Activated naive CD8-positive, alpha-beta T cell treated with anti-CD3 and anti-CD28 coated beads, Interleukin-2, amount 50 U/mL, for 24 hours (primary cell): ENCODE results near the gene WDR53.
"Not testable (repeated sequence)": the region's sequence is repeated elsewhere in the genome, so short reads cannot be mapped to it uniquely, and the experiment has no call there.

Experiments
- ATAC-seq: fragments of 150-1000 bp; cut with Tn5 transposase; one replicate; pipeline ENCODE4 v1.10.0; 2021
- DNase-seq: peaks from one replicate; pipeline ENCODE4 v3.0.0; 2021
- H3K27ac Mint-ChIP-seq: one replicate; pipeline ENCODE4 v1.8.0; 2021; ENCODE audit warnings: mild to moderate bottlenecking, mixed read lengths
- H3K27me3 Mint-ChIP-seq: one replicate; pipeline ENCODE4 v1.8.0; 2021; ENCODE audit warnings: mixed read lengths
- H3K36me3 Mint-ChIP-seq: one replicate; pipeline ENCODE4 v1.8.0; 2021; ENCODE audit warnings: low read depth, mixed read lengths
- H3K4me1 Mint-ChIP-seq: one replicate; pipeline ENCODE4 v1.8.0; 2021; ENCODE audit warnings: mixed read lengths
- H3K4me3 Mint-ChIP-seq: one replicate; pipeline ENCODE4 v1.8.0; 2021; ENCODE audit warnings: mild to moderate bottlenecking, moderate library complexity, mixed read lengths
- H3K9me3 Mint-ChIP-seq: one replicate; pipeline ENCODE4 v1.8.0; 2021; ENCODE audit warnings: mixed read lengths

The WDR53 gene

DNA sequence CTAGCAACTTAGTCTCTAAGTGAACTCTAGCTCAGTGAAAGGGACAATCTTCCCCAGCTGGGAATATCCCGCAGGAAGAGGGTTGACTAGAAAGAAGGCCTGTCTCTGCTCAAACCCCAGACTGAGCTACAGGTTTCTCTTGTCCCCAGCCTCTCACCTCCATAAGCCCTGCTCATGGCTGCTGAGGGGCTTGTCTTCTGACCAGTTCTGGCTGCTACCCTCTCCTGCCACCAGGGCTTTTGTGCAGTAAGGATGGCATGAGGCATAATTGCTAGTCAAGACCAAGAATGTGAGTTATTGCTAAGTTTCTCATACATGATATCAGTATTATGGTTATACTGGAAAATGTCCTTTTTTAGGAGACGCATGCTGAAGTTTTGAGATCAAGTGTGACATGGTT is 21.3 kb downstream of the WDR53 start:
- DNase-seq = no peak
- Mint-ChIP-seq H3K27ac (no peak overlapping the region), H3K27me3 (peaks cover 4% of the 10 kb centered on the region), H3K36me3 (peaks cover 5% of the 10 kb centered on the region), H3K9me3 (peaks cover 15% of the 10 kb centered on the region), H3K4me3 (no peak overlapping the region), H3K4me1 (no peaks in the 10 kb centered on the region)
- no peak for ATAC-seq

DNA sequence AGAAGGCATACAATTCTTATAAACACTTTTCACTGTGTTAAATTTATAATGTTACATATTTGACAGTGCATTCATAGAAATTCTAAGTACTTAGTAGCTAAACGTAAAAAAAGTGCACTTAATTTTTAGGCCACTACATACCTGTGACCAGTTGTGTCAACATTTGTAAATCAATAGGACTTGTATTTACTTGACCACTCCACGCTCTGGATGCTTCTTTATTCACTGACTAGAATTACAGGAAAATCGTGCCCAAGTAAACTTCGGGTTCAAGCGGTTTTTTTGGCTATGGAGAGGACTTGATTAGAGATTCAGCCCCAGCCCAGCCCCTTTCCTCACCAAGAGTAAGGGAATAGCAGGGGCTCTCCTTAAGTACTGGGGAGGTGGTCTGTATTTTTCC is 21.8 kb downstream of the WDR53 start:
- H3K9me3 Mint-ChIP-seq = peaks cover 15% of the 10 kb centered on the region
- peaks cover 4% of the 10 kb centered on the region for H3K27me3 Mint-ChIP-seq
- no peak overlapping the region for H3K27ac Mint-ChIP-seq
- ATAC-seq (no peak), DNase-seq (no peak)
- H3K4me1 Mint-ChIP-seq = no peaks in the 10 kb centered on the region
- peaks cover 5% of the 10 kb centered on the region for H3K36me3 Mint-ChIP-seq
- no peak overlapping the region for H3K4me3 Mint-ChIP-seq

DNA sequence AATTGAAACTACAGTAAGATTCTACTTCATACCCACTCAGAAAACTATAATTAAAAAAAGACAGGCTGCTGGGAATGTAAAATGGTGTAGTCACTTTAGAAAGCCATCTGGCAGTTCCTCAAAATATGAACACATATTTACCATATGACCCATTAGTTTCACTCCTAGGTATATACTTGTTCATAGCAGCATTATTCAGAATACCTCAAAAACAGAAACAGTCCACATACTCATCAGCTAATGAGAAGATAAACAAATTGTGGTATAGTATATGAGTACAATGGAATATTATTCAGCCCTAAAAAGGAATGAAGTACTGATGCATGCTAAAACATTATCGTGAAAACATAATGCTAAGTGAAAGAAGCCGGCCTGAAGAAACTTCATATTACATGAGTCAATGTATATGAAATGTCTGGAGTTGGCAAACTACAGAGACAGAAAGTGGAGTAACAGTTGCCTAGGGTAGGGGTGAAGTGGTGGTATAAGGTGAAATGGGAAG is 23.8 kb downstream of the WDR53 start:
- Mint-ChIP-seq H3K36me3 (peaks cover 2% of the 10 kb centered on the region), H3K27me3 (peaks cover 4% of the 10 kb centered on the region), H3K4me3 (no peak overlapping the region), H3K27ac (no peak overlapping the region), H3K9me3 (peaks cover 5% of the 10 kb centered on the region), H3K4me1 (no peaks in the 10 kb centered on the region)
- ATAC-seq = no peak
- no peak for DNase-seq

DNA sequence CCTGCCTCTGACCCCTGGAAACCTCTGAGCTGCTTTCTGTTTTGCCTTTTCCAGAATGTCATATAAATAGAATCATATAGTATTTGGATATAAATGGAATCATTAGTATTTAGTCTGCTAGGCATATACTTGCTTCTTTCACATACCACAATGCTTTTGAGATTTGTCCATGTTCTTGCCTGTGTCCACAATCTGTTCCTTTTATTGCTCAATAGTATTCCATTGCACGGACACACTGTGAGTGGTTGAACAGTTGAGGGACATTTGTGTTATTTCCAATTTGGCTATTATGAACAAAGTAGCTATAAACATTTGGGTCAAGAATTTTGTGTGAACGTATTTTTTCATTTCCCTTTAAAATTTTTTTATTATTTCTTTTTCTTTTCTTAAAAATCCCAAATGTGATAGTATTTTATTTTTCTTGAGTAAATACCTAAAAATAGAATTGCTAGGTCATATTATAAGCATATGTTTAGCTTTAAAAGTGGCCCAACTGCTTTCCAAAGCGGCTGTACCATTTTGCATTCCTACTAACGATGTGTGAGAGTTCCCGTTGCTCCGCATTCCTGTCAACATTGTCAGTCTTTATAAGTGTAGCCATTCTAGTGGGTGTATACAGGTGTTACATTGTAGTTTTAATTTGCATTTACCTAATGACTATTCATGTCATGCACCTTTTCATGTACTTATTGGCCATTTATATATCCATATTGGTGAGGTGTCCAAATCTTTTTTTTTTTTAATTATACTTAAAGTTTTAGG is 26.5 kb downstream of the WDR53 start:
- no peaks in the 10 kb centered on the region for H3K36me3 Mint-ChIP-seq
- no peaks in the 10 kb centered on the region for H3K4me1 Mint-ChIP-seq
- peaks cover 8% of the 10 kb centered on the region for H3K27me3 Mint-ChIP-seq
- H3K4me3 Mint-ChIP-seq = no peak overlapping the region
- H3K9me3 Mint-ChIP-seq = no peaks in the 10 kb centered on the region
- H3K27ac Mint-ChIP-seq = no peak overlapping the region
- no peak for ATAC-seq
- no peak for DNase-seq

DNA sequence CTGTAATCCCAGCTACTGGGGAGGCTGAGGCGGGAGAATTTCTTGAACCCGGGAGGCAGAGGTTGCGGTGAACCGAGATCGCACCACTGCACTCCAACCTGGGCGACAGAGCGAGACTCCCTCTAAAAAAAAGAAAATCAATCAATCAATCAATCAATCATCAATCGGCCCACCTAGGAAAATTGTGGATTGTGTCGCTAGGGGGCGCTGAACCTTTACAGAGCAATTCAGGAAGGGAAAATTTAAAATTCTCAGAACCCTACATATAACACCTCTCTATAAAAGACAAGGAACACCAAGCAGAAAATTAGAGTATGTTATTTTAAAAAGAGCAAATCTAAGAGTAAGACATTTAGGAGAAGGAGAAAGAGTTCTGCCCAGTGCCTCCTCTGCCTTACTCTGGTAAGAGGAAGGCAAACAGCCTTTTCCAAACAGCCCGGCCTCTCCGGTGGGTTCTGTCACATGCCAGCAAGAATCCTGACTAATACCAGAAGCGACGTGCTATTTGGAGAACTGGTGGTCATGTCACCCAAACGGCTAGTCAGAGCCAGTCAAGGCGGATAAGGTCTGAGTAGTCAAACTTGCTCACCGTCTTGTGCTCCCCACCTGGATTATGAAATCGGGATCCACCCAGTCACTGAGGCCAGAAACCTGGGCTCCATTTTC is 30.9 kb downstream of the WDR53 start:
- ATAC-seq = no peak
- Mint-ChIP-seq H3K4me3 (no peak overlapping the region), H3K9me3 (no peaks in the 10 kb centered on the region), H3K27me3 (peaks cover 8% of the 10 kb centered on the region), H3K4me1 (no peaks in the 10 kb centered on the region), H3K36me3 (no peaks in the 10 kb centered on the region), H3K27ac (no peak overlapping the region)
- peak; percentile 67 for DNase-seq

DNA sequence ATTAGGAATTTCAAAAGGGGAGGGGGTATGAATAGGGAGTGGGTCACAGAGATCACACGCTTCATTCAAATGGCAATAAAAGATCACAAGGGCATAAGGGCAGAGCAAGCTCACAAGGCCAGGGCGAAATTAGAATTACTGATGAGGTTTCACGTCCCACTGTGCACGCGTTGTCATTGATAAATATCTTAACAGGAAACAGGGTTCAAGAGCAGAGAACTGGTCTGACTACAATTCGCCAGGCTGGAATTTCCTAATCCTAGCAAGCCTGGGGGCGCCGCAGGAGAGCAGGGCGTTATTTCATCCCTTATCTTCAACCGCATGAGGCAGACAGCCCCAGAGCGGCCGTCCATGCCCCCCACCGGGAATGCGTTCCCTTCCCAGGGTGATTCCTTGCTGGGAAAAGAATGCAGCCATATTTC is 35.1 kb downstream of the WDR53 start:
- Mint-ChIP-seq H3K27me3 (peaks cover 16% of the 10 kb centered on the region), H3K9me3 (no peaks in the 10 kb centered on the region), H3K4me3 (no peak overlapping the region), H3K36me3 (peaks cover 3% of the 10 kb centered on the region), H3K27ac (no peak overlapping the region), H3K4me1 (peaks cover 2% of the 10 kb centered on the region)
- ATAC-seq = no peak
- DNase-seq = no peak

DNA sequence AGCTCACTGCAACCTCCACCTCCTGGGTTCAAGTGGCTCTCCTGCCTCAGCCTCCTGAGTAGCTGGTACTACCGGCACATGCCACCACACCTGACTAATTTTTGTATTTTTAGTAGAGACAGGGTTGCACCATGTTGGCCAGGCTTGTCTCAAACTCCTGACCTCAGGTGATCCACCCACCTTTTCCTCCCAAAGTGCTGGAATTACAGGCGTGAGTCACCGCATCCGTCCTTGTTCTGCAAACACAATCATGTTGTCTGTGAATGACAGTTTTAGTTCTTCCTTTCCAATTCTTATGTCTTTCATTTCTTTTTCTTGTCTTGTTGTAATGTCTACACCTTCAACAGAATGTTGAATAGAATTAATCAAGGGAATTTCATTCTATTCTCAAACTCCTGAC is 36.9 kb downstream of the WDR53 start:
- ATAC-seq = no peak
- no peak for DNase-seq
- Mint-ChIP-seq H3K9me3 (no peaks in the 10 kb centered on the region), H3K27ac (no peak overlapping the region), H3K27me3 (peaks cover 14% of the 10 kb centered on the region), H3K4me1 (peaks cover 10% of the 10 kb centered on the region), H3K4me3 (no peak overlapping the region), H3K36me3 (peaks cover 3% of the 10 kb centered on the region)

DNA sequence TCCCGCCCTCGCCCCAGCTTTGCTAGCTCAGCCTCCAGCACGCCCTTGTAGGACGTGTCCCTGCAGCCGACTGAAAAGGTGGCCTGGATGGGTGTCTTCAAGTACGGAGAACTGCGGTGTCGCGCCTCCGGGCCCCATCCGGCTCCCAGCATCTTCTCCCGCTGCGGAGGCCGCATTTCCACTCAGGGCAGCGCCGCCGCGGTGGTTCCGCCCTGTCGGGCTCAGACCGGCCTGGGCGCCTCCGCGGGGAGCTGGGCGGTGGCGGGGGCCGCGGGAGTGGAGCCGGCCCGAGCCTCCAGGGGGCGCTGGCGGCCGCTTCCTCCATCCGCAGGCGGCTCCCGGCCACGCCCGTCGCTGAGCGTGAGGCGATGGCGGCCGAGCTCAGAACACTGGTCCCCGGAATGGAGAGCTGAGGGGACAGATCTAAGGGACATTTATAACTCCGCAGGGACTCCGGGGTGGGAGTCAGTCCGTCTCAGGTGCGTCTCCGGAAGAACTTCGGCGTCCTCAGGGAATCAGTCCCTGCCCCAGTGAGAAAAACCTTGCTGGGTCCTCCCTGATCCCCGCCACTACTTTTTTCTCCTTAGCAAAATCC is 39.6 kb downstream of the WDR53 start:
- Mint-ChIP-seq H3K36me3 (peaks cover 3% of the 10 kb centered on the region), H3K4me1 (peaks cover 10% of the 10 kb centered on the region), H3K9me3 (no peaks in the 10 kb centered on the region), H3K27me3 (peaks cover 13% of the 10 kb centered on the region), H3K4me3 (peak overlapping the region; percentile 67), H3K27ac (no peak overlapping the region)
- peak; percentile 98 for ATAC-seq
- DNase-seq = peak; percentile 93

DNA sequence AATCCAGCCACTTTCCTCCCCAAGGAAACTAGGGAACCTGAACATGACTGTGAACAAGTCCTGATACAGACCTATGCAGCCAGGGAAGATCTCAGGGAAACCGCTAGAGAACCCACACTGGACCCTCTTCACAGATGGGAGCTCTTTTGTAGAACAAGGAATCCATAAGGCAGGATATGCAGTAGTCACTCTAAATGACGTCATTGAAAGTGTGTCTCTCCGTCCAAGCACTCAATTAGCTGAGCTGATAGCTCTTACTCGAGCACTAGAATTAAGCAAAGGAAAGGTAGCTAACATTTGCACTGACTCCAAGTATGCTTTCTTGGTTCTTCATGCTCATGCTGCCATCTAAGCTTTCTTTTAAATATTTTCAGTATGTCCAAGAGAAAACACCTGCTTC is 43.2 kb downstream of the WDR53 start:
- Mint-ChIP-seq H3K36me3 (peaks cover 12% of the 10 kb centered on the region), H3K27me3 (peaks cover 3% of the 10 kb centered on the region), H3K4me3 (no peak overlapping the region), H3K9me3 (peaks cover 19% of the 10 kb centered on the region), H3K27ac (no peak overlapping the region), H3K4me1 (peaks cover 10% of the 10 kb centered on the region)
- DNase-seq (no peak), ATAC-seq (no peak)

DNA sequence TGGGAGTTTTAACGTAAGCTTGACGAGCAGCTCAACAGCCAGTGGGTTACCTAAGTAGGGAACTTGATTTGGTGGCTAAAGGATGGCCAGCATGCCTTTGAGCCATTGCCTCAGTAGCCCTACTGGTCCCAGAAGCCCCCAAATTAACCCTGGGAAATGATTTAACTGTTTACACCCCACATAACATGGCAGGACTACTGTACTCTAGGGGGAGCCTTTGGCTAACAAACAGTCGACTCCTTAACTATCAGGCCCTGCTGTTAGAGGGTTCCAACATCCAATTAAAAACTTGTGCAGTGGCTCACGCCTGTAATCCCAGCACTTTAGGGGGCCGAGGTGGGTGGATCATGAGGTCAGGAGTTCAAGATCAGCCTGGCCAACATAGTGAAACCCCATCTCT is 43.8 kb downstream of the WDR53 start:
- ATAC-seq (no peak), DNase-seq (no peak)
- Mint-ChIP-seq H3K27ac (no peak overlapping the region), H3K36me3 (peaks cover 12% of the 10 kb centered on the region), H3K27me3 (peaks cover 3% of the 10 kb centered on the region), H3K4me1 (peaks cover 10% of the 10 kb centered on the region), H3K4me3 (no peak overlapping the region), H3K9me3 (peaks cover 26% of the 10 kb centered on the region)

DNA sequence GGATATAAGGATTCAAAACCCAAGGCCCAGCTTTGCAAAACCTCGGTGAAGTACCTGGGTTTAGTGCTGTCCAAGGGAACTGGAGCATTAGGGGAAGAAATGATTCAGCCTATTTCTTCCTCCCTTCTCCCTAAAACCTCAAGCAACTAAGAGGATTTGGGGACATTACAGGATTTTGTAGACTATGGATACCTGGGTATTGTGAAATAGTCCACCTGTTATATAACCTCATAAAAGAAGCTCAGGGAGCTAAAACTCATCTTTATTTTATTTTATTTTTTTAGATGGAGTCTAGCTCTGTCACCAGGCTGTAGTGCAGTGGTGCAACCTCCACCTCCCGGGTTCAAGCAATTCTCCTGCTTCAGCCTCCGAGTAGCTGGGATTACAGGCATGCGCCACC is 44.5 kb downstream of the WDR53 start:
- no peak overlapping the region for H3K4me3 Mint-ChIP-seq
- peaks cover 32% of the 10 kb centered on the region for H3K9me3 Mint-ChIP-seq
- peaks cover 10% of the 10 kb centered on the region for H3K4me1 Mint-ChIP-seq
- H3K36me3 Mint-ChIP-seq = peaks cover 15% of the 10 kb centered on the region
- peaks cover 3% of the 10 kb centered on the region for H3K27me3 Mint-ChIP-seq
- no peak for DNase-seq
- ATAC-seq = no peak
- no peak overlapping the region for H3K27ac Mint-ChIP-seq

DNA sequence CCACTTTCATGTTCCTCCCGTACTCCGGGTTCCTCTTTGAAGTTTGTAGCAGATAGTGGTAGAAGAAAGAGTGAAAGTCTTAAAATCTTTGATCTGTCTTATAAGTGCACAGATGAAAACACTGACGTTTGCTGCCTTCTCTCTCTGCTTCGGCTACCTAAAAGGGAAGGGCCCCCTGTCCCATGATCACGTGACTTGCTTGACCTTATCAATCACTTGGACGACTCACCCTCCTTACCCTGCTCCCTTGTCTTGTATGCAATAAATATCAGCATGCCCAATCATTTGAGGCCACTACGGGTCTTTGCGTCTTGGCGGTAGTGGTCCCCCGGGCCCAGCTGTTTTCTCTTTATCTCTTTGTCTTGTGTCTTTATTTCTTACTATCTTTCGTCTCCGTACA is 47.1 kb downstream of the WDR53 start:
- not testable (repeated sequence) for H3K4me1 Mint-ChIP-seq, DNase-seq, H3K27ac Mint-ChIP-seq, ATAC-seq, H3K4me3 Mint-ChIP-seq, H3K27me3 Mint-ChIP-seq
- Mint-ChIP-seq H3K9me3 (peaks cover 41% of the 10 kb centered on the region), H3K36me3 (peaks cover 17% of the 10 kb centered on the region)

DNA sequence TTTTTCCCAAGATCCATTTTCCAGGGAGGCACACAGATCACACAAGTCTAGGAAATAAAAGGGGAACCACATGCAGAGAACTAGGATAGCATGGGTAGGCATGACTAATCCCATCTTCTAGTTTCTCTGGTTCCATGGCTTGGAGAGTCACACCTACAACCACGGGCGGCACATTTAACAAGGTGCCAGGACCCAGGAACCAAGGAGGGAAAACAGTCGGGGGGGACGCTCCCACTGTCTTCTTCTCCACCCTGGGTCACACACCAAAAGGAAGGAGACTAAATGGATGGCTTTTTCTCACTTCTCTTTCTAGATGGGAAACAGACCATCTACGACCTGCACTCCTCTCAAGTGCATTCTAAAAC is 48.7 kb downstream of the WDR53 start:
- no peak for ATAC-seq
- Mint-ChIP-seq H3K27me3 (no peaks in the 10 kb centered on the region), H3K36me3 (peaks cover 17% of the 10 kb centered on the region), H3K4me1 (no peaks in the 10 kb centered on the region), H3K27ac (no peak overlapping the region), H3K4me3 (no peak overlapping the region), H3K9me3 (peaks cover 50% of the 10 kb centered on the region)
- DNase-seq = peak; percentile 55

DNA sequence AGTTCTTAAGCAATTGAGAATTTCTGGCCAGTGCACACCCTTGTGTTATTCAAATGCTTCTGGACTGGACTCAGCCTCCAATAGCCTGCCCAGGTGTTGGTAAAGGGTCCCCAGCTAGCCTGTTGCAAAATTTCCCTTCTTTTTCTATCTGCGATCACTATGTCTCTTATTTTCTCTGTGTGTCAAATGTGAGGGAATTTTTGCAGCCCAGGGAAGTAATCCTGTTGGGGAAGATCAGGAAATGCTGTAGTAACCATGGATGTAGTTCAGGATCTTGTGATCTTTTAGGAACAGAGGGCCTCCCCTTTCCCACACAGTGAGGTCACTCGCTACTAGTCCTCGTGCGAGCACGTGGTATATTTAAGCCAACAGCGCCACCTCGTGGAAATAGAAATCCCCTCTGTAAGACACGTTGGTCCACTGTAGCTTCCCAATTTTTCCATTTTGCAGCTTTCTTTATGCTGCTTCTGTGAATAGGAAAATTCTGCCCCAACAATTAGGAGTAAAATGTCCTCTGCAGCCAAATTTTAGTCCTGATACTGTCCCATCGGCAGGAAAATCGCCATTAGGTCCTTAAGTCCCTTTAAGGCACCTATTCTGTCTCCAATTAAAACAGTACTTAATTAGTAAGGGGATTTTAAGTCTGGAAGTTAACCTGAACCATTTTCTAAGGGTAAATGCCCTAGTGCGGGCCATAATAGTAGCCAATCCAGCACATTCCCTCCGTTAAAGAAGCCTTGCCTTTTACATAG is 49.2 kb downstream of the WDR53 start:
- Mint-ChIP-seq H3K9me3 (peaks cover 50% of the 10 kb centered on the region), H3K4me3 (no peak overlapping the region), H3K27me3 (no peaks in the 10 kb centered on the region), H3K27ac (no peak overlapping the region), H3K36me3 (peaks cover 17% of the 10 kb centered on the region), H3K4me1 (no peaks in the 10 kb centered on the region)
- ATAC-seq (peak; percentile 76), DNase-seq (peak; percentile 72)
